GM12891 (cell line): ENCODE results near the gene ANKRD27.

Source experiments
- PAX5 ChIP-seq: IDR thresholded peaks from 2 replicates; pipeline ENCODE4 v1.6.1; 2011; ENCODE audit warnings: low read length, moderate library complexity, mild to moderate bottlenecking; ENCODE audit not compliant: insufficient read depth, severe bottlenecking
- POLR2A ChIP-seq: IDR thresholded peaks from 2 replicates; pipeline ENCODE4 v1.6.1; 2011; ENCODE audit warnings: low read depth, low read length, control low read depth
- POLR2AphosphoS5 ChIP-seq: IDR thresholded peaks from 2 replicates; pipeline ENCODE4 v1.6.1; 2011; ENCODE audit warnings: low read depth, low read length, control low read depth
- POU2F2 ChIP-seq: IDR thresholded peaks from 2 replicates; pipeline ENCODE4 v1.6.1; 2011; ENCODE audit warnings: low read depth, mild to moderate bottlenecking, control low read depth, low read length, moderate library complexity
- SPI1 ChIP-seq: IDR thresholded peaks from 2 replicates; pipeline ENCODE4 v1.6.1; 2011; ENCODE audit warnings: low read depth, low read length, control low read depth
- TAF1 ChIP-seq: IDR thresholded peaks from 2 replicates; pipeline ENCODE4 v1.6.1; 2011; ENCODE audit warnings: low read depth, low read length, control low read depth

- TF ChIP-seq POLR2A, result no peak
- no peak for TF ChIP-seq SPI1
- no peak for TF ChIP-seq TAF1
- no peak for TF ChIP-seq PAX5
- no peak for TF ChIP-seq POLR2AphosphoS5
- TF ChIP-seq POU2F2, result no peak
These were observed 98.2 kb downstream of the ANKRD27 start for GRCh38 chr19:32576790-32577189.
